GM12892 (cell line): ENCODE measurements around the gene PIK3R5.

Experiments used
- POLR2A ChIP-seq: IDR thresholded peaks from 2 replicates; pipeline ENCODE4 v1.6.1; 2011; ENCODE audit warnings: low read depth, low read length, control low read depth
- POLR2AphosphoS5 ChIP-seq: IDR thresholded peaks from 2 replicates; pipeline ENCODE4 v1.6.1; 2011; ENCODE audit warnings: low read depth, low read length, control low read depth
- TAF1 ChIP-seq: IDR thresholded peaks from 2 replicates; pipeline ENCODE4 v1.6.1; 2011; ENCODE audit warnings: low read depth, mild to moderate bottlenecking, control low read depth, low read length, borderline replicate concordance

DNA sequence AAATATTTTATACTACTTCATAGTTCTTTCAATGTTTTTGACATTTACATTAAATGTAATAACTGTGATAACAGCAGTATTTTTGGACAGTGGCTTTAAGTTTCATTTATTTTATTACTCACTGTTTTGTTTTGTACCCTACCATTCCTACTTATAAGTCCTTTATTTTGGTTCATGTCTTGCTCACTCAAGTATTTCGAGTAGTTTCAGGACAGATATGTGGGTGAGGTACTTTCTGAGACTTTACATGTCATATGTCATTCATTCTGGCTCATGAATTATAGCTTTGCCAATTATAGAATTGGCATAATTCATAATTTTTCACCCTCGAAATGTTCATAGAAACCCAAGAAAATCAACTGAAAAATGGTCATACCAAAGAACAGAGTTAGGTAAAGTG is 44.4 kb downstream of the PIK3R5 start:
- TF ChIP-seq TAF1 (no peak), POLR2AphosphoS5 (no peak), POLR2A (no peak)
